Duodenal mucosa (tissue), 2 donors: ENCODE data around the gene GANAB.

ENCODE experiments used
- H3K27ac ChIP-seq: one replicate; pipeline ENCODE4 v1.7.0; 2013; ENCODE audit warnings: low read depth, low read length
- H3K27me3 ChIP-seq, 2 donors: one replicate each; pipeline ENCODE4 v1.7.0; 2013; ENCODE audit warnings: low read length in 2 of 2, control low read depth in 1 of 2; ENCODE audit not compliant: insufficient read depth in 2 of 2, control insufficient read depth in 1 of 2
- H3K36me3 ChIP-seq, 2 donors: one replicate each; pipeline ENCODE4 v1.7.0; 2013; ENCODE audit warnings: low read length in 2 of 2, control low read depth in 1 of 2; ENCODE audit not compliant: insufficient read depth in 2 of 2, control insufficient read depth in 1 of 2
- H3K4me1 ChIP-seq, 2 donors: one replicate each; pipeline ENCODE4 v1.7.0; 2013; ENCODE audit warnings: low read length in 2 of 2, control low read depth in 1 of 2; ENCODE audit not compliant: insufficient read depth in 2 of 2, control insufficient read depth in 1 of 2
- H3K4me3 ChIP-seq, 2 donors: one replicate each; pipeline ENCODE4 v1.7.0; 2013; ENCODE audit warnings: low read length in 2 of 2, low read depth in 1 of 2
- H3K9ac ChIP-seq, 2 donors: one replicate each; pipeline ENCODE4 v1.7.0; 2013; ENCODE audit warnings: low read length in 2 of 2, low read depth in 1 of 2
- H3K9me3 ChIP-seq, 2 donors: one replicate each; pipeline ENCODE4 v1.7.0; 2013; ENCODE audit warnings: low read length in 2 of 2, control low read depth in 1 of 2; ENCODE audit not compliant: control insufficient read depth in 1 of 2

Gene GANAB

GRCh38 chr11:62612366-62613290 is 33.8 kb downstream of the GANAB start, which contains the start of the genes EML3 and ROM1:
TSS of gene EML3 (minus strand) at chr11:62612775. CDS start at chr11:62612457, 318 bp downstream.
TSS of gene ROM1 (plus strand) at chr11:62613257. CDS start at chr11:62613282, 25 bp downstream.
- Histone ChIP-seq H3K4me1 (peaks cover 21 to 26% of the 10 kb centered on the region in 2 donors), H3K36me3 (peaks cover 7 to 32% of the 10 kb centered on the region in 2 donors), H3K4me3 (peak within 1 kb of the TSS; percentile 70 to 71), H3K27ac (peak within 1 kb of the TSS; percentile 79), H3K9me3 (no peaks in the 10 kb centered on the region), H3K27me3 (no peaks in the 10 kb centered on the region), H3K9ac (peak within 1 kb of the TSS; percentile 75 to 81)

- Histone ChIP-seq H3K4me1 (peaks cover 21 to 26% of the 10 kb centered on the region in 2 donors), H3K9me3 (no peaks in the 10 kb centered on the region), H3K4me3 (peak overlapping the region; percentile 70 to 71), H3K36me3 (peaks cover 7 to 27% of the 10 kb centered on the region in 2 donors), H3K9ac (peak overlapping the region; percentile 75 to 81), H3K27me3 (no peaks in the 10 kb centered on the region), H3K27ac (peak overlapping the region; percentile 79)
These were observed 34.6 kb downstream of the GANAB start for GRCh38 chr11:62611705-62612365.

GRCh38 chr11:62610814-62611704 is 35.4 kb downstream of the GANAB start:
- no peaks in the 10 kb centered on the region for H3K9me3 ChIP-seq
- peak overlapping the region; percentile 75 to 81 for H3K9ac ChIP-seq
- H3K27ac ChIP-seq = no peak overlapping the region
- peaks cover 21 to 26% of the 10 kb centered on the region in 2 donors for H3K4me1 ChIP-seq
- H3K27me3 ChIP-seq = no peaks in the 10 kb centered on the region
- H3K4me3 ChIP-seq = peak overlapping the region; percentile 70 to 71
- peaks cover 7 to 22% of the 10 kb centered on the region in 2 donors for H3K36me3 ChIP-seq

GRCh38 chr11:62610403-62610802 is 36.0 kb downstream of the GANAB start:
- H3K36me3 ChIP-seq = peaks cover 10 to 22% of the 10 kb centered on the region in 2 donors
- H3K4me3 ChIP-seq = no peak overlapping the region
- no peak overlapping the region for H3K9ac ChIP-seq
- no peaks in the 10 kb centered on the region for H3K9me3 ChIP-seq
- no peak overlapping the region for H3K27ac ChIP-seq
- H3K27me3 ChIP-seq = no peaks in the 10 kb centered on the region
- peaks cover 21 to 26% of the 10 kb centered on the region in 2 donors for H3K4me1 ChIP-seq

- H3K27ac ChIP-seq = no peak overlapping the region
- no peaks in the 10 kb centered on the region for H3K9me3 ChIP-seq
- no peak overlapping the region for H3K9ac ChIP-seq
- peaks cover 19 to 21% of the 10 kb centered on the region in 2 donors for H3K4me1 ChIP-seq
- H3K27me3 ChIP-seq = no peaks in the 10 kb centered on the region
- peaks cover 10 to 25% of the 10 kb centered on the region in 2 donors for H3K36me3 ChIP-seq
- no peak overlapping the region for H3K4me3 ChIP-seq
These were observed 37.6 kb downstream of the GANAB start for GRCh38 chr11:62608776-62609175.

GRCh38 chr11:62607714-62608113 is 38.7 kb downstream of the GANAB start:
- Histone ChIP-seq H3K4me3 (no peak overlapping the region), H3K9me3 (no peaks in the 10 kb centered on the region), H3K4me1 (peaks cover 16 to 19% of the 10 kb centered on the region in 2 donors), H3K36me3 (peaks cover 10 to 25% of the 10 kb centered on the region in 2 donors), H3K27ac (no peak overlapping the region), H3K9ac (no peak overlapping the region), H3K27me3 (no peaks in the 10 kb centered on the region)

GRCh38 chr11:62605902-62606301 is 40.5 kb downstream of the GANAB start:
- Histone ChIP-seq H3K36me3 (peaks cover 10 to 25% of the 10 kb centered on the region in 2 donors), H3K4me1 (peaks cover 8 to 13% of the 10 kb centered on the region in 2 donors)

GRCh38 chr11:62605467-62605866 is 40.9 kb downstream of the GANAB start:
- H3K27ac ChIP-seq = no peak overlapping the region
- no peaks in the 10 kb centered on the region for H3K9me3 ChIP-seq
- no peak overlapping the region for H3K9ac ChIP-seq
- peaks cover 10 to 24% of the 10 kb centered on the region in 2 donors for H3K36me3 ChIP-seq
- H3K4me1 ChIP-seq = peaks cover 7 to 15% of the 10 kb centered on the region in 2 donors
- no peak overlapping the region for H3K4me3 ChIP-seq
- H3K27me3 ChIP-seq = no peaks in the 10 kb centered on the region

More at GRCh38 chr11:62605902-62606301, 40.5 kb downstream of the GANAB start:
- no peak overlapping the region for H3K9ac ChIP-seq
- H3K4me3 ChIP-seq = no peak overlapping the region
- H3K27me3 ChIP-seq = no peaks in the 10 kb centered on the region
- H3K27ac ChIP-seq = no peak overlapping the region
- H3K9me3 ChIP-seq = no peaks in the 10 kb centered on the region

- H3K9ac ChIP-seq = no peak overlapping the region
- H3K27me3 ChIP-seq = no peaks in the 10 kb centered on the region
- H3K4me3 ChIP-seq = no peak overlapping the region
- H3K9me3 ChIP-seq = no peaks in the 10 kb centered on the region
- H3K36me3 ChIP-seq = peaks cover 10 to 22% of the 10 kb centered on the region in 2 donors
- H3K27ac ChIP-seq = no peak overlapping the region
- H3K4me1 ChIP-seq = peaks cover 13 to 23% of the 10 kb centered on the region in 2 donors
These were observed 41.8 kb downstream of the GANAB start for GRCh38 chr11:62604460-62605120.
